C1 segment of cervical spinal cord (tissue), 14 donors: ENCODE results near the gene ETS1.

Experiments used
- DNase-seq, 14 donors: peaks; one replicate each; lab custom pipeline; 2025; lab: John Stamatoyannopoulos, UW

ETS1 gene

DNA sequence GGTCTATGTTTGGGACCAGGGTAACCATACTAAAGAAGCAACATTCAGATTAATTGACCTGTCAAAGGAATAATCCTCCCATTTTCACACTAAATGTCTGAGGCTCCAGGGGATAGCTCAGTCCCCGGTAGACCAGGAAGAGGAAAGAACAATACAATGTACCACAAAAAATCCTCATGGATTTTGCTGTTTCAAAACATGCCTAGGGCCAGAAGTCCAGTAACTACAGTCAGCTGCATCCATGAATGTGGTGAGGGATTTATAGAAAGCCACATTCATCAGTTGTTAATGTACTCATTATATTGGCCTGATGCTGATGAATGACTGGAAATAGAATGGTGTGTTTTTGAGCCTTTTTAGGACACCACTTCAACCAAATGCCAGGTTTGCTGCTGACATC, 6.9 kb upstream of the ETS1 start:
- no peak for DNase-seq

DNA sequence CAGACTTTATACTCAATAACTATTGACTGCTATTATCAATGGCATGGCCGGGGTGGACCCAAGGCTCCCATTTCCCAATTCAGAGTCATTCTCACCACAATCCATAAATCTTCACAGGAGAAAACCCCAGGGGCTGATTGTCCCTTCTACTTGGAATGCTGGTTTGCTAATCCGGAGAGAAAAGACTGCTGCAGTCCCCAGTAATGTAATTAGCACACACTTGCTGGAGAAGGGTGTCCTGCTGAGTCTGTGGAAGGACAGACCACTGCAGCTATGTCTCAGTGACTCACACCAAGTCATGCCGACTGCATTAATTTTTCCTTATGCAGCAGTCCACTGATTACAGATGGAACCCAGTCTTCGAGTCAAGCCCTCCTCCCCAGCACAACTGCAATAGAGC, 5.9 kb upstream of the ETS1 start:
- no peak for DNase-seq

DNA sequence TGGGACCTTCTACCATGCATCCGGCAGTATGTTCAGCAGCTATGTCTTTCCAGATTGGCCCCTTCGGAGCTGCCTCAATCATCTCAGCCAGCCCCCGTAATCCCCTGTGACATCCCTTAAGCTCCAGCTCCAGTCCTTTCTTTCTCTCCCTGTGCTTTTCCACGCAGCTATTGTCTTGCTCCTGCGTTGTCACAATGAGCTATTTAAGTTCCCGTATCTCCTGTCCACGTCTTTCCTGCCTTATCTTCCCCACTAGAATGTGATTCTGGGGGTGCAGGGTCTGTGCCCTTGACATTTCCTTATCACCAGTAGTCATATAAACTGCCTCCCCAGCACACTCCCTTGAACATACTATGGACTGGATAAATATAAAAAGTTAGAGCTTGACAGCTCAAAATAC, 5.1 kb upstream of the ETS1 start:
- no peak for DNase-seq

DNA sequence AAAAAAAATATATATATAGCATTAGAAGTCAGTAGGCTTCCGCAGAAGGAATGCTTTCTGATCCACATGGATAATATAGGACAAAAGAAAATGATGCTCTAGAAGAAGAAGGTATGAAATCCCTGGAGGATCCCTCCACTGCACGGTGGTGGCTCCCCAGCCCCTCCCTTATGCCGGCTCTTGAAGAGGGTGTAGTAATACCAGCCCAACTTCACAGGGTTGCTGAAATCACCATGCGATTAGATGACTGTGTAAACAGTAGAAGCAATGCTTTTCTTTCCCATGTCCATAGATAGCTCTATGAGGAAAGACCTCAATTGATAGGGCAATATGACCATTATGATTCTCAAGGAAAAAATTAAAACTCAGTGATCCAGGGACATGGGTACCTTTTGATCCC, 3.2 kb upstream of the ETS1 start:
- DNase-seq = no peak

DNA sequence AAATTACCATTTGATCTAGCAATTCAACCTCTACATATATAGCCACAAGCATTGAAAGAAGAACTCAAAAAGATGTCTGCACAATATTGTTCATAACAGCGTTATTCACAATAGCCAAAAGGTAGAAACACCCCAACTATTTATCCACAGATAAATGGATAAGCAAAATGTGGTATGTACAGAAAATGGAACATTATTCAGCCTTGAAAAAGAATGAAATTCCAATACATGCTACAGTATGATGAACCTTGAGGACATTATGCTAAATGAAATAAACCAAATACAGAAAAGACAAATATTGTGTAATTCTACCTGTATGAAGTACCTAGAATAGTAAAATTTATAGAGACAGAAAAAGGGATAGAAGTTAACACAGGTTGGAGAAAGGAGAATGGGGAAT, 2.6 kb upstream of the ETS1 start:
- no peak for DNase-seq

DNA sequence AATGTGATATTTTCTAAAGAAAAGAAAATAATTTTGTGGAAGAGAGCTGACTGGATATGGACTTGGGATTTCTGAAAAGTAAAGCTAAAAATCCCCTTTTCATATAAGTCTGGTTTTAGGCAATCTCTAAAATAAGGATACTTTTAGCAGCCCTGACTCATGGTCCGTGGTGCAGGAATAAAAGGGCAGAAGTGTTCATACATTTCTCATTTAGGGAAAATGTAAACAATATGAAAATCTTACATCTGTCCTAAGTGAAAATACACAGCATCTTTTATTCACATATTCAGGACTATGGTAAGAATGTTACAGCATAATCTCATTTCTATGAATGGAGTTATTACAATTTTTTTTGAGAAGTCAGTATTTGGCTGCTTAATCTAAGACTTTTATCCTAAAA, 735 bp upstream of the ETS1 start:
- DNase-seq = no peak

DNA sequence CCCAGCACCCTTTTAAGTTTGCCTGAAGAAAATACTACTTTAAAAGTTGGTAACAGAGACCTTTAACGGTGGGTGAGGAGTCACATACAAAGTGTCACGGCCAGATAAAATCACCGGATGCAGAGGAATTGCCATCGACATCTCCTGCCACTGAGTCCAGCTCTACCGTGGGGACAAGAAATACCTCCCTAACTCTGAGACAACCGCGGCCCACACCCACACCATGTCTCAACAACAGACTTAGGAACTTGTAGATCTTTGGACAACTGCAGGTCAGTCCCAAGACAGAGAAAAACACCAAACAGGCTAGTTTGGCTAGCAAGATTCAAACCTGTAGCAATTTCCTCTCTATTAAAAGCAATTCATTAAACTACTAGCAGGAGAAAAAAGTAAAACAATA, 669 bp downstream of the ETS1 start:
- no peak for DNase-seq

DNA sequence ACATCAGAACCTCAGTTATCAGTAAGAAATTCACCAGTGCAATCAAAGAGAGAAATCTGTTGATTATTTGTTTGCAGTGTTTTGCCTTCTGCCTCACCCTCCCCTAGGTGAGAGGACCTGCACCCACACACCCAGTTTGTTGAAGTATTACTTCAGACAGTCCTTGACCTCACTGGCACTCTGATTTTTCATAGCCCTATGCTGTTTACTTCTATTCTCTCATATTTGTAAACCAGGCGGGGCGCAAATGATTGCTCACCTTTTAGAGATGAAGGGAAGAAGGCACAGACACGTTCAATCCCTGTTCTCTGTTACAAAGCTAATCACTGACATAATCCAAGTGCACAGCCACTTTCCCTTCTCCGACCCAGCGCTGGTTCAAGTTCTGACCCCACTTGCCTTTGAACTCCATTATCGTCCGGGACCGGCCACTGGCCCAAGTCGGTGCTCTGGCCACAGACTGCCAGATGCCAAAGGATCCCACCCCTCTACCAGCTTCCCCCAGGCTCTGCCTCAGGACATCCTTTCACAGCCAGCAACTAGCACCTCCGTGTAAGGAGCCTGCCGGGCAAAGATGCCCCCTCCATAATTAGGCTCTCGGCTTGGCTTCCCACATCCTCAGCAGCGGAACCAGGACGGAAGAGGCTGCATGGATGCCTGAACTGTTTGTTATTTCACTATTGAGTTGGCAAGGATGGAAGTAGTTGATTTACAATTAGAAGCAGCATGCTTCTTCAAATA, 1.7 kb downstream of the ETS1 start:
- DNase-seq = no peak

DNA sequence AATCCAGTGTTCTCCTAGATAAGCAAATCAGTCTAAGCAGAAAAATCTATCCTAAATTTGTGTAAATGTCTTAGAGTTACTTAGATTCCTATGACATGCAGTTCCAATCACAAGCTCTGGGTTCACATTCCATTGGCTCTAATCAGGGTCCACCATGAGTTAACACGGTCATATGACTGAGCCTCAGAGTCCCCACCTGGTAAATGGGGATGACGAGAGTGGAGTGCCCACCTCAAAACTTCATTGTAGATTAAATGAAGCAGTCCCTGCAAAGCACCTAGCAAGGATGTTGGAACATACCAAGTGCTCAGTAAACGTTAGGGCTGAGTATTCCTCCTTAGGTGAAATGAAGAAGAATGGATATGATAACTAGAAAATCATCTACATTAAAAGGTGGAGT, 3.1 kb downstream of the ETS1 start:
- no peak for DNase-seq

DNA sequence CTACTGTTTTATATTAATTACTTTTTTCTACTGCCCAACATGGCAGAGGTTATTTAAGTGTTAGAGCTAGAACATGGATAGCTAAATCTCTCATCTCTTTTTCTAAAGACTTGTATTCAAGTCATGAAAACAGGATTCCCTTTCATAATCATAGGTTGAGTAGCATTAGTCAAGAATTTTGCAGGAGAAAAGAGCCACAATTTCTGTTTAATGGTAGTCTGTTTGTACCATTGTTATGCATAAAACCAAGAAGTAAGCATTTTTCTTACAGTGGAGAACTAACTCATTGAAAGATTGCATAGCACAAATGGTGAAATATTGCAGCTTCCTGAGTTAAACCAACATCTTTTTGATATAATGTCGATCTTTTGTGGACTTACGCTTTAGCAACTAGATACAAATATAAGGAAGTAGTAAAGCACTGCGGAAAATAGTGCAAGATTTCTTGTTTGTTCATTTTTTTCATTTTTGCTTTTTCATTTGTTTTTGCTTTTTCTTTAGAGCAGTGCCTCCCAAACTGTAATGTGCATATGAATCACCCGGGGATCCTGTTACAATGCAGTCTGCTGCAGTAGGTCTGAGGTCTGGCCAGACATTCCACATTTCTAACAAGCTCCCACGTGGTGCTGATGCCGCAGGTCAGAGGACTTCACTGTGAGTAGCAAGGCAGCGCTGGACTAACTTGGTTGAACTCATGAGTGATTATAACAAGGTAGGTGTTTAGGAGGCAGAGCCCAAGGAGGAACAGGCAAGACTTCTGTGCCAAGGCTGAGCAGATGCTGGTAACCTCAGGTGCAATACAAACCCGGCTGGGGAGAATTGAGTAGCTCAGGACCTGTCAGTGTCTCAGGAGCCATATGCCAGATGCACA, 4.6 kb downstream of the ETS1 start:
- no peak for DNase-seq

DNA sequence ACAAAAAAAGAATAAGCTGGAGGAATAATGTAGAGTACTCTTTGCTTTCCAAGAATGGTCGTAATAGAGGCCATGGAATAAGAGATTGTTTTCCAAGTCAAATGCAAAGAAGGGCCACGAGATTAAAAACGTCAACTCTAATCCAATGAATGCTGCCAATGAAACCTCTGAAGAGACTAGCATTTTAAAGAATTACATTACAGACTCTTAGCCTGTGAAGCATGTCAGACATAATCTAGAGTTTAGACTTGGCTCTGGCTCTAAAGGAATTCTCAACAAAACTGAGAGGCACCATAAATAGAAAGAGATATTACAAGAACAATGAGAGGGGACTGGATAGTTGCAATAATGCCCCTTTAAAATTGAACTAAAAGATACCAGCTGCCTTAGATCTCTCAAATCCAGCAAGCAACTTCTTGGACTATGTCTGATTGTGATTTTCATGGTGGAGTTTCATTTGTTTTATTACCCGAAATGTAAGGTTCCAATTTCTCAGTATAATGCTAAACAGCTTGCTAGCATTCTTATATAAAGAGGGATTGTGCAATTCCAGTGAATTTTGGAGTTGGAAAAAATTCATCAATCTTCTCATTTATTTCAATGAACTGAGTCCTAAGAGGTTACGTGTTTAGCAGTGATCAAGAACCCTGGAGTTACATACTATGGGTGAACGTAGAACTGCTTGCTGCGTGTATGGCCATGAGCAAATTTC, 5.6 kb downstream of the ETS1 start:
- DNase-seq = no peak

DNA sequence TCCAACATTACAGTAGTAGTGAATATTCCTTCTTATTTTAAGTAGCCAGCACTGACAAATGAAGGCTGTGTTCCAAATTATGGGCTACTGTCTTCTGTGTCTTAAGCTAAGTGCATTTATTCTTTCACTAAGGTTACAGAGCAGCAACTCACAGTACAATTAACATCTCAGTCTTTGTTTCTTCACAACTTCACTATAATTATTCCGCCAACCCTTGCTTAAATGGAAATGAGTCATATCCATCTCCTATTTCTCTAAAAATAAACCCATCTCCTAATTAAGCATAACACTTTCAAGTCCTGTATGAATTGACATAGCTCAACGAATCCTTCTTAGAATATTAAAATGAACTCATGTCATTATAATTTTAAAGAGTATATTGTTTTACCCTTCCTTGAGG, 6.7 kb downstream of the ETS1 start:
- DNase-seq = no peak

DNA sequence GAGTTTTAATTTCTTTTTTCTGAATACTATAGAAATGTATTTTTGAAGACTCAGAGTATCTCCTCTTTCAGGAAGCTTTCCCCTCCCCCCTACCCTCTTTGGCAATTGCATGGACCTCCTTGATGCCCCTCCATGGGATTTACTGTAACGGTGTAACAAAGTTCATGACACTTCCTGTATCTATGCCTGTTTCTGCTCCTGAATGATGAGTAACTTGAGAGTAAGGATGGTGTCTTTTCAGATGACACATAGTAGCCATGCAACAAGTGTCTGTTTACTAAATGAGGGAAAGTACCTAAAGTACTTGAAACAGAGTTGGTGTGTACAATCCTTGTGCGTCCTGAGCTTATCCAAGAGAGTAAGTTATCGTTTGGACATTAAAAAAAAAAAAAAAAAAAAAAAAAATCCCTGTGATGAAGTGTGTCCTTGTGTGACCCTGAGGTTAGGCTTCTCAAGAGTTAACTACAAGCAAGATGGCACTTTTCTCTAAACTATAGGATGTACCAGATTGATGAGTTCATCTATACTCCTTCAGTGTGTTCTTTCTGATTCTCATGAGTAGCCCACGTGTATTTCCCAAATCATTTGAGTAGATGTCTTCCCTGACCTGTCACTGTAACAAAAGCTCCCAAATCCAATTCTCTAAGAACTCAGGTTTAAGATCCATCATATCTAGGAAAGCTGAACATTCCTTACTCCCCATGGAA, 7.4 kb downstream of the ETS1 start:
- no peak for DNase-seq

DNA sequence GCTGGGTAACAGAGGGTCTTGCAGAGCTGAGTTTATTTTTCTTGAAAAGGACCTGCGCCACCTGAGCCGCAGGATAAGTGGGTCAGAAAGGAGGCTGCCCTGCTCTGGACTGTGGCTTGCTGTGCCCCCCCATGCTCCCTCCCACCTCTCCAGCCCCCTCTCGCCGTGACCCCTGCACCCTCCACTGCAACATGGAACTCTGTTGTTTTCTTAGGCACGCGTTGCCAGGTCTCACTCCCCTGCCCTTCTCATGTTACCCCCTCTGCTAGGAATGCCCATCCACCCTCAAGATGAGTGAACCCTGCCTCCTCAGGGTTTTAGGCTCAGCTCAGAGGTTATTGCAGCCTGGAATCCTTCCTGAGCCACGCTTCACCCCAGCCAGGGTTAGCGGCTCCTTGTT, 10.8 kb downstream of the ETS1 start:
- DNase-seq = no peak

DNA sequence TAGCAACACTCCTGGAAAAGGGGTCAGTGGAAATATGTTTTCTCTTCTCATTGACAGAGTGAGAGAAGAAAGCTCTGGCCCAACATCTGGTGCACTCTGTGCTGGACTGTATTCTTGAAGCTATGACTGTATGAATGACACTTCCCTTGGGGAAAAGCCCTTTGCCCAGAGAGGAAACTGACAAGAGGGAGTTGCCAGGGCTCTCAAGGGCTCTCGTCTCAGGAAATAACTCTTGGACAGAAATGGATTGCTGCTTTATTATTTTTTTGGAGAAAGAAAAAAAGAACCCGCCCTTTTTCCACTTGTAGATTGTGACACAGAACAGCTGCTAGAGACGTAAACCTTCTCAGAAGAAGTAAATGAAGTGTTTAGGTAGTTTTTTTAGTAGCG, 11.4 kb downstream of the ETS1 start:
- DNase-seq = no peak

DNA sequence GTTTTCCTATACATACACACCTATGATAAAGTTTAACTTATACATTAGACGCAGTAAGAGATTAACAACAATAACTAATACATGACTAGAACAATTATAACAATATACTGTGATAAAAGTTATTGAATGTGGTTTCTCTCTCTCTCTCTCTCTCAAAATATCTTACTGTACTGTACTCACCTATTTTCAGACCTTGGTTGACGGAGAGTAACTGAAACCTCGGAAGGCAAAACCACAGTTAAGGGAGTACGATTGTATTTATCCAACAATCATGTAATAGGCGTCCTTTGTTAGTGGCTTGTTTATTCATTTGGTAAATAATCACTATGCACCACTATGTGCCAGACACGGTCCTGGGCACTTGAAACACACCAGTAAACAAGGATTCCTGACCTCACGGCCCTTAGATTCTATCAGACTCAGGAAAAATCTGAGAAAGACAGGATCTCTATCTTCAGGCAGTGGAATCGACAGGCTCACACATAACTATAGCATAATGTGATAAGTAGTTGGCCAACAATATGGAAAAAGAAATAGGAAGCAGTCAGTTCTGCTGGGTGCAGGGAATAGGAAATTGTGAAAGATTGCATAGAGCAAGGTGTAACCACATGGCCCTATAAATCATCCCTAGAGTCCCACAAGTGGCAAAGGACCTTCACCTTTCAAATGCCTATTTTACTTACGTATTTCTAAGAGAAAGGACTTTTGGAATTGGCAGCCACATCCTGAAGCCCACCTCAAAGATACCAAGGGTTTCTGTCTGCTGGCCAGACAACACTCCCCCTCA, 12.0 kb downstream of the ETS1 start:
- DNase-seq = no peak

DNA sequence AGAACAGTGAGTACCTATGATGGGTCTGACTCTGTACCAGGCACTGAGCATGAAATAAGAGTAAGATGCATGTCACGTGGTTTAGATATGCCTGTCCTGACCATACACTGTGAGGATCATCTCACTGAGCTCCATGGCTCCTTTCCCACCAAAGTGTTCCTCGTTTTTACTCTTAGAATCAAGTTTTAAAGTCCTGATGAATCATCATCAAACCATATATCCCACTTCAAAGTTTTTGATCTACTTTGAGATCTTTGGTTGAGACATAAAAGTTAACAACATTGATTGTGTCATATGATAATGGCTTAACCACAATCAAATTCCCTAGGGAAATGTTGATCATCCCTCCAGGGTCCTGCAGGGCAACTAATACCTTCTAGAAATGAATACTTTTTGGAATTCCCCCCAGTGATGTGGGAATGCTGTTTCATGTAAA, 12.8 kb downstream of the ETS1 start:
- no peak for DNase-seq

DNA sequence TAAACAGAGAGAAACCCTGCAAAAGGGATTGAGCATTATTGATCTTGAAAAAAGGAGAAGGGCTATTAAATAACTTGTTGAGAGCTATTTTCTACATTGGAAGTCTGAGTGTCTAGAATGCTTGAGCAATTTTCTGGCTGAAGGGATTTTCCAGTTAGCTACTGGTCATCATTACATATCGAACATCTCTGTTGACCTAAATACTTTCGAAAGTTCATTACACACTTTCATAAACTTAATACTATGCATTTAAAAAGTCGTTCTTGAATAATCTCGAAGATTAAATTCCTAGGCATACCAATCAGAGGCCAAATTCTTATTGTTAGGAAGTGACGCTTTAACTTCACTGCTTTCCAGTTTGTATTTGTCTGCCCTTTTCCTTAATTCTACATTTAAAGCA, 13.7 kb downstream of the ETS1 start:
- DNase-seq = no peak

DNA sequence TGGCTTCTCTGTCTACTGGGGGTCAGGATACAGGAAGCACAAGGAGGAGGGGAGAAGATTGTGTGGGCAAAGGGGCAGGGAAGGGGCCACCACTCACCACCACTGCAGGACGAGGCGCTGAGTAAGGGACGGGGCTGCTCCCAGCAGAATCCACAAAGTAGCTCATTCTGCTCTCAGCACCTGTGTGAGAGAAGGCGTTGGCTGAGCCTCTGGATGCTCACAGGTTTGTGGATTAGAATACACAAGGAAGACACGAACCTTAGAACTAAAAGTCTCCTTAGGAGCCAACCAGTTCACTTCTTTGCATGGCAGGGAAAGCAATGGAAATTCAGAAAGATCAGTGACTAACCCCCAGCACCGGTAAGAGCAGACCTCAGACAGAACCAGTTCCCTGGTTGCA, 14.4 kb downstream of the ETS1 start:
- no peak for DNase-seq

DNA sequence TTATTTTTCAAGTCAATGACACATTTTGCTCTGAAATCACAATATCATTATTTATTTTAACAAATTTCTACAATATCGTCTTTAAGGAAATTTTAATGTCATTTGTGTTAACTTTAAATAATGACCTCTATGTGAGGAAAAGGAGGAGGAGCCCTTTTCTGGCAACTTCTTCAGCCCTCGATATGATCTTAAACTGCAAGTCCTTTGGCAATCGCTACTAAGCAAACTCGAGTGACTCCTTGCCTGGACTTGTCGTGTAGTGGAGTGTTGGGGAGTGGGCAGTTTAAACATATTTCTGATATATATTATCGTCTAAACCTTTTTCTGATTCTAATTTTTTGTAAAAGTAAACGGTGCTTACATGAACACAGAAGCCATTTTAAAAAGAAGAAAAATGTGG, 16.7 kb downstream of the ETS1 start:
- DNase-seq = no peak

DNA sequence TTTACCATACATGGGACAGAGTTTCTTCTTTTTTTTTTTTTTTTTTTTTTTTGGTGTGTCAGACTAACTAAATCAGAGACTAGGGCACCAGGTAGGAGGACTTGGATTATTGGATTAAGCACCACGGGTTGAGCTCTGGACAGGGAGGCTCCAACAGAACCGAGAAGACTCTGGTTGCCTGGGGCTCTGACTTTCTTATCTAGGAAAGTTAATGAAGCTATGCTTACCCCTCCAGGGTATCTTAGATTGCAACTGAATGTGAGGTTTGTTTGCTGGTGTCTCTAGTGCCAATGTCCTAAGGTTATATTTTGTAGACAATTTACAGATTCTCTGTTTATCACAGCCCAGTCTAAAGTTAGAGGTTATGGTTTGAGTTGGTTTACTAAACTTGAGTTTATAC, 18.1 kb downstream of the ETS1 start:
- DNase-seq = no peak
